SH-SY5Y (cell line): ENCODE data around the gene RPS2.

Experiments used
- GATA2 ChIP-seq: IDR thresholded peaks from 2 replicates; pipeline ENCODE4 v1.6.1; 2011; ENCODE audit warnings: mild to moderate bottlenecking, low read depth, low read length
- GATA3 ChIP-seq: IDR thresholded peaks from 2 replicates; pipeline ENCODE4 v1.6.1; 2011; ENCODE audit warnings: low read depth, mild to moderate bottlenecking, low read length, moderate library complexity

GRCh38 chr16:1924095-1924494, 40.5 kb downstream of the RPS2 start:
- no peak for TF ChIP-seq GATA2
- no peak for TF ChIP-seq GATA3
